HG02970 (cell line): Measurements from ENCODE around the gene BIRC5.
"Not testable (repeated sequence)": the region's sequence is repeated elsewhere in the genome, so short reads cannot be mapped to it uniquely, and the experiment has no call there.

Source experiments
- ATAC-seq: cut with Tn5 transposase; IDR thresholded peaks from one replicate; pipeline ENCODE4 v1.9.1; 2021; ENCODE audit warnings: mild to moderate bottlenecking, moderate library complexity, moderate number of reproducible peaks; ENCODE audit not compliant: unreplicated experiment, low FRiP score

BIRC5 gene

GRCh38 chr17:78214016-78214705, at the start of gene BIRC5:
BIRC5 (plus strand) TSS chr17:78214253; CDS start chr17:78214317, 64 bp downstream.
- peak; percentile 88 for ATAC-seq

- no peak for ATAC-seq
Observed at GRCh38 chr17:78164748-78165607, 49.1 kb upstream of the BIRC5 start.

GRCh38 chr17:78166416-78166815, 47.6 kb upstream of the BIRC5 start:
- ATAC-seq = no peak

- ATAC-seq = peak; percentile 54
Observed at GRCh38 chr17:78168242-78168902, 45.7 kb upstream of the BIRC5 start, which contains the start of gene SYNGR2. SYNGR2 (plus strand) TSS chr17:78168581; CDS start chr17:78168617, 36 bp downstream.

- peak; percentile 29 for ATAC-seq
Observed at GRCh38 chr17:78168903-78169793, 44.9 kb upstream of the BIRC5 start.

GRCh38 chr17:78170692-78171590, 43.1 kb upstream of the BIRC5 start:
- ATAC-seq = no peak

GRCh38 chr17:78171591-78172248, 42.3 kb upstream of the BIRC5 start:
- ATAC-seq = not testable (repeated sequence)

GRCh38 chr17:78172249-78173051, 41.6 kb upstream of the BIRC5 start:
- ATAC-seq = no peak

GRCh38 chr17:78173097-78173715, 40.8 kb upstream of the BIRC5 start:
- no peak for ATAC-seq

- ATAC-seq = no peak
Observed at GRCh38 chr17:78174346-78174869, 39.6 kb upstream of the BIRC5 start.

GRCh38 chr17:78174870-78175642, 39.0 kb upstream of the BIRC5 start:
- no peak for ATAC-seq

- no peak for ATAC-seq
Observed at GRCh38 chr17:78175643-78175981, 38.4 kb upstream of the BIRC5 start.

- ATAC-seq = no peak
Observed at GRCh38 chr17:78176548-78177025, 37.5 kb upstream of the BIRC5 start.

GRCh38 chr17:78179372-78179771, 34.7 kb upstream of the BIRC5 start:
- no peak for ATAC-seq

- ATAC-seq = no peak
Observed at GRCh38 chr17:78180083-78180482, 34.0 kb upstream of the BIRC5 start.

GRCh38 chr17:78180508-78180907, 33.5 kb upstream of the BIRC5 start:
- ATAC-seq = no peak
